Vagina (tissue), 2 donors: Measurements from ENCODE around the gene TMED10. TPM values are rescaled to one million over a fixed set of nuclear protein-coding genes. Genes with fewer than 3 reads are reported as not detected.

Source experiments
- DNase-seq, 2 donors: peaks; one replicate each; pipeline ENCODE4 v3.0.0-alpha.2; 2017; ENCODE audit errors: extremely low spot score in 2 of 2
- H3K27ac ChIP-seq: fragments of 200-600 bp; sonication (generic); one replicate; pipeline ENCODE4 v1.5.1; 2019
- H3K27me3 ChIP-seq: fragments of 200-600 bp; sonication (generic); one replicate; pipeline ENCODE4 v1.5.1; 2019
- H3K36me3 ChIP-seq, 2 donors: fragments of 200-600 bp; sonication (generic); one replicate each; pipeline ENCODE4 v1.5.1; 2017 to 2019
- H3K4me1 ChIP-seq: fragments of 200-600 bp; sonication (generic); one replicate; pipeline ENCODE4 v1.5.1; 2019
- H3K4me3 ChIP-seq, 2 donors: fragments of 200-600 bp; sonication (generic); 1 replicate in 1 of 2; 2 replicates in 1 of 2; pipeline ENCODE4 v1.5.1; 2016 to 2019
- H3K9me3 ChIP-seq: fragments of 200-600 bp; sonication (generic); one replicate; pipeline ENCODE4 v1.5.1; 2019
- POLR2A ChIP-seq, 2 donors: fragments of 450-650 bp; IDR thresholded peaks; one replicate each; pipeline ENCODE4 v1.6.1; 2017; ENCODE audit warnings: antibody characterized with exemption in 2 of 2, mild to moderate bottlenecking in 2 of 2, moderate library complexity in 2 of 2
- POLR2AphosphoS5 ChIP-seq, 2 donors: sonication (generic); formaldehyde crosslinking; IDR thresholded peaks; one replicate each; pipeline ENCODE4 v1.9.0; 2017; ENCODE audit warnings: antibody characterized with exemption in 2 of 2, mild to moderate bottlenecking in 2 of 2, low read depth in 1 of 2; ENCODE audit not compliant: insufficient read depth in 1 of 2
- intact Hi-C: fragments of 100-400 bp; cut with DNase I; formaldehyde crosslinking; loops from one replicate; pipeline ENCODE4 v1.15.1; 2023
- total RNA-seq: library from RNA; depleted of rRNA; stranded (reverse); fragments of >200 nt; gene quantifications from one replicate; pipeline ENCODE4 v1.2.3, GENCODE V29; 2016
- TF ChIP-seq, protein P1 (sequence below), 3 experiments: fragments of 450-650 bp in 2 of 3; fragments of 200-600 bp in 1 of 3; sonication (generic) in 1 of 3; IDR thresholded peaks; one replicate each; pipeline ENCODE4 v1.5.1; 2017 to 2019; ENCODE audit warnings: antibody characterized with exemption in 3 of 3, mild to moderate bottlenecking in 2 of 3, moderate library complexity in 2 of 3

Gene TMED10
- total RNA-seq, 1 donor from 2014 or later = 249 TPM

- H3K27ac ChIP-seq = no peak overlapping the region
- no peak overlapping the region for H3K4me3 ChIP-seq
- no peaks in the 10 kb centered on the region for H3K27me3 ChIP-seq
- H3K36me3 ChIP-seq = no peaks in the 10 kb centered on the region
- peaks cover 67% of the 10 kb centered on the region for H3K4me1 ChIP-seq
- no peak for DNase-seq
- intact Hi-C loops = no loop called here
- no peaks in the 10 kb centered on the region for H3K9me3 ChIP-seq
- TF ChIP-seq POLR2A (IDR thresholded peaks at IDR 0.05) = no peak
- TF ChIP-seq, protein P1, sequence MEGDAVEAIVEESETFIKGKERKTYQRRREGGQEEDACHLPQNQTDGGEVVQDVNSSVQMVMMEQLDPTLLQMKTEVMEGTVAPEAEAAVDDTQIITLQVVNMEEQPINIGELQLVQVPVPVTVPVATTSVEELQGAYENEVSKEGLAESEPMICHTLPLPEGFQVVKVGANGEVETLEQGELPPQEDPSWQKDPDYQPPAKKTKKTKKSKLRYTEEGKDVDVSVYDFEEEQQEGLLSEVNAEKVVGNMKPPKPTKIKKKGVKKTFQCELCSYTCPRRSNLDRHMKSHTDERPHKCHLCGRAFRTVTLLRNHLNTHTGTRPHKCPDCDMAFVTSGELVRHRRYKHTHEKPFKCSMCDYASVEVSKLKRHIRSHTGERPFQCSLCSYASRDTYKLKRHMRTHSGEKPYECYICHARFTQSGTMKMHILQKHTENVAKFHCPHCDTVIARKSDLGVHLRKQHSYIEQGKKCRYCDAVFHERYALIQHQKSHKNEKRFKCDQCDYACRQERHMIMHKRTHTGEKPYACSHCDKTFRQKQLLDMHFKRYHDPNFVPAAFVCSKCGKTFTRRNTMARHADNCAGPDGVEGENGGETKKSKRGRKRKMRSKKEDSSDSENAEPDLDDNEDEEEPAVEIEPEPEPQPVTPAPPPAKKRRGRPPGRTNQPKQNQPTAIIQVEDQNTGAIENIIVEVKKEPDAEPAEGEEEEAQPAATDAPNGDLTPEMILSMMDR (IDR thresholded peaks at IDR 0.05) = no peak
- no peak for TF ChIP-seq POLR2AphosphoS5 (IDR thresholded peaks at IDR 0.05; ENCODE audit: insufficient read depth in 1 of 2, low read depth in 1 of 2)
Observed at GRCh38 chr14:75174066-75174465, 2.3 kb downstream of the TMED10 start.

GRCh38 chr14:75170772-75171171 is 5.6 kb downstream of the TMED10 start:
- no peaks in the 10 kb centered on the region for H3K27me3 ChIP-seq
- no peak overlapping the region for H3K4me3 ChIP-seq
- no peak overlapping the region for H3K27ac ChIP-seq
- intact Hi-C loops = no loop called here
- DNase-seq = no peak
- H3K36me3 ChIP-seq = no peaks in the 10 kb centered on the region
- TF ChIP-seq POLR2A (IDR thresholded peaks at IDR 0.05) (no peak), POLR2AphosphoS5 (IDR thresholded peaks at IDR 0.05; ENCODE audit: insufficient read depth in 1 of 2, low read depth in 1 of 2) (no peak)
- TF ChIP-seq, protein P1 (IDR thresholded peaks at IDR 0.05) = no peak
- no peaks in the 10 kb centered on the region for H3K9me3 ChIP-seq
- H3K4me1 ChIP-seq = peaks cover 93% of the 10 kb centered on the region

GRCh38 chr14:75168586-75169335 is 7.7 kb downstream of the TMED10 start:
- peaks cover 85% of the 10 kb centered on the region for H3K4me1 ChIP-seq
- DNase-seq = no peak
- intact Hi-C loops = no loop called here
- H3K27ac ChIP-seq = no peak overlapping the region
- no peak overlapping the region for H3K4me3 ChIP-seq
- no peaks in the 10 kb centered on the region for H3K27me3 ChIP-seq
- TF ChIP-seq, protein P1 (IDR thresholded peaks at IDR 0.05) = no peak
- no peak for TF ChIP-seq POLR2A (IDR thresholded peaks at IDR 0.05)
- no peak for TF ChIP-seq POLR2AphosphoS5 (IDR thresholded peaks at IDR 0.05; ENCODE audit: insufficient read depth in 1 of 2, low read depth in 1 of 2)
- no peaks in the 10 kb centered on the region for H3K36me3 ChIP-seq
- no peaks in the 10 kb centered on the region for H3K9me3 ChIP-seq

DNA sequence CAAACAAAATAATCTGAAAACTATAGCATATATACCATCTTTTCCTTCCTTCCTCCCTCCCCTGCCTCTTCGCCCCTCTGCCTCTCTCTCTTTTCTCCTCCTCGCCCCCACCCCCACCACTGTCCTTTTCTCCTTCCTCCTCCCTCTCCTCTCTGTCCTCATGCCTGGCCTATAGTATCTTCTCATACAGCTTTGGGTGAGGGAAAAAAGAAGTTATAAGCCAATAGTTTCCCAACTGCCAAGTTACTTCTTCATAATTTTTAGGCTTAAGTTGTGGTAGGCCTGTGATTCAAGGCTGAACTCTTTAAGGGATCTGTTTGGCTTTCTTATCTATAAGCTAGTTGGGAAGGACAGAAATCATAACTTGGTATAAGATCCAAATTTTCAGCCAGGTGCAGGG is 9.1 kb downstream of the TMED10 start:
- no peak for DNase-seq
- Histone ChIP-seq H3K36me3 (no peaks in the 10 kb centered on the region), H3K27me3 (no peaks in the 10 kb centered on the region), H3K27ac (no peak overlapping the region), H3K4me1 (peaks cover 74% of the 10 kb centered on the region), H3K4me3 (no peak overlapping the region), H3K9me3 (no peaks in the 10 kb centered on the region)
- intact Hi-C loops = no loop called here
- TF ChIP-seq POLR2AphosphoS5 (IDR thresholded peaks at IDR 0.05; ENCODE audit: insufficient read depth in 1 of 2, low read depth in 1 of 2) = no peak
- TF ChIP-seq, protein P1 (IDR thresholded peaks at IDR 0.05) = no peak

DNA sequence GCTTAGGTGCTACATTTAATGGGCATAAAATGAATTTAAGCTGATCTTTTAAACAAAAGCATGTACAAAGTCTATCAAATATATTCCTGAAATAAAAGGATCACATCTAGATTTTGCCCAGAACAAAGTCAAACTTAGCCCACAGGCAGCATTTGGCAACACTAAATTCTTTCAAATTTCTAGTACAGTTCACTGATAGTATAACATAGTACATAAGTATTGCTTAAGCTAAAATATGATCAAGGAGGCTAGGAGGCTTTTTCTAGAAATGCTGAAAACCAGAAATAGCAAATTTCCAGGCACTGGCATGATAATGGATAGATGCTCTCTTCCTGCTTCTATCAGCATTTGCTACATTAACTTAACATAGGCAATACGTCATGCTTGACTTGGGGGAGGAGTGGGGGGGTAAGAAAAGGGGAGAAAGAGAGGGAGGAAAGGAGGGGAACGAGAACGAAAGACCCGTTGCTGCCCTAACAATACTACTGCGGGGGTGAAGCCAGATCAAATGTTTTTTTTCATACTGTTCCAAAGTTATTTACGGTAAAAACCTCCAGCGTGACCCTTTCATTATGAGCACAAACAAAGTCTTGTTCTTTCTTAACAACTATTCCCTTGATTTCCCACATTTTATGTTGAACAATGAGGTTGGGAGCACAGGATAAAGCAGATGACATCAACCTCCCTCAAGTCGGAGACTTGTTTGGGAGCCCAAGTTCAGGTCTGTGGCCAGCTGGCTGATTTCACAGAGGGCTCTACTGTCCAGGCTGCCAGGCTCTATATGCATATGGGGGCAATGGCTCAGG is 10.6 kb downstream of the TMED10 start:
- TF ChIP-seq, protein P1 (IDR thresholded peaks at IDR 0.05) = no peak
- TF ChIP-seq POLR2A (IDR thresholded peaks at IDR 0.05) (no peak), POLR2AphosphoS5 (IDR thresholded peaks at IDR 0.05; ENCODE audit: insufficient read depth in 1 of 2, low read depth in 1 of 2) (no peak)
- Histone ChIP-seq H3K4me1 (peaks cover 68% of the 10 kb centered on the region), H3K27ac (peak overlapping the region; percentile 25), H3K27me3 (no peaks in the 10 kb centered on the region), H3K9me3 (no peaks in the 10 kb centered on the region), H3K36me3 (no peaks in the 10 kb centered on the region), H3K4me3 (no peak overlapping the region)
- intact Hi-C loops = no loop called here
- no peak for DNase-seq
